ENCODE data around the gene SBF2.

Gene SBF2

DNA sequence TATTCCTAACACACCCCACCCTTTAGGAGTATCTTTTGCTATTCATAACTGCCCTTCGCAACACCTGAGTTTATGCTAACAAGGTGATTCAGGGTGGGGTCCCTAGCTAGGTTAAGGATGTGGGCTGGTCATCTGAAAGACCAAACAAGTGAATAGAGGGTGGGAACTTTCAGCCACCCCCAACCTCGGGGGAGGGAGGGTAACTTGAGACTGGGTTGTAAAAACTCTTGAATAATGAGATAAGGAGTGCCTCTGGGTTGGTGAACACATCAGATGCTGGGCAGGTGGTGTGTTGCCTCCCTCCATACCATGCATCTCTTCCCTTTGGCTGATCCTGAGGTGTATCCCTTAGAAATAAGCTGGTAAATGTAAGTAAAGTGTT is 518.6 kb downstream of the SBF2 start:
- no peak for TF ChIP-seq EZH2phosphoT487 (IDR thresholded peaks at IDR 0.05; ENCODE audit: borderline replicate concordance, low read length)
- TF ChIP-seq, protein P1, sequence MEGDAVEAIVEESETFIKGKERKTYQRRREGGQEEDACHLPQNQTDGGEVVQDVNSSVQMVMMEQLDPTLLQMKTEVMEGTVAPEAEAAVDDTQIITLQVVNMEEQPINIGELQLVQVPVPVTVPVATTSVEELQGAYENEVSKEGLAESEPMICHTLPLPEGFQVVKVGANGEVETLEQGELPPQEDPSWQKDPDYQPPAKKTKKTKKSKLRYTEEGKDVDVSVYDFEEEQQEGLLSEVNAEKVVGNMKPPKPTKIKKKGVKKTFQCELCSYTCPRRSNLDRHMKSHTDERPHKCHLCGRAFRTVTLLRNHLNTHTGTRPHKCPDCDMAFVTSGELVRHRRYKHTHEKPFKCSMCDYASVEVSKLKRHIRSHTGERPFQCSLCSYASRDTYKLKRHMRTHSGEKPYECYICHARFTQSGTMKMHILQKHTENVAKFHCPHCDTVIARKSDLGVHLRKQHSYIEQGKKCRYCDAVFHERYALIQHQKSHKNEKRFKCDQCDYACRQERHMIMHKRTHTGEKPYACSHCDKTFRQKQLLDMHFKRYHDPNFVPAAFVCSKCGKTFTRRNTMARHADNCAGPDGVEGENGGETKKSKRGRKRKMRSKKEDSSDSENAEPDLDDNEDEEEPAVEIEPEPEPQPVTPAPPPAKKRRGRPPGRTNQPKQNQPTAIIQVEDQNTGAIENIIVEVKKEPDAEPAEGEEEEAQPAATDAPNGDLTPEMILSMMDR (IDR thresholded peaks at IDR 0.05; ENCODE audit: low read depth, low read length, poor library complexity, severe bottlenecking), result no peak
- Histone ChIP-seq H3K27ac (ENCODE audit: low read depth, low read length) (no peak overlapping the region), H3F3A (ENCODE audit: control insufficient read depth, insufficient read depth) (no peaks in the 10 kb centered on the region), H3K36me3 (ENCODE audit: control insufficient read depth, low read length) (no peaks in the 10 kb centered on the region), H3K9me2 (replicated peaks; ENCODE audit: control insufficient read depth, low read length) (no peaks in the 10 kb centered on the region), H3K4me3 (ENCODE audit: low read length) (no peak overlapping the region), H4K20me1 (ENCODE audit: control insufficient read depth, insufficient read depth, low read depth, low read length) (no peaks in the 10 kb centered on the region), H3K4me2 (ENCODE audit: low read length) (no peak overlapping the region), H3K27me3 (ENCODE audit: control insufficient read depth, low read length) (no peaks in the 10 kb centered on the region), H3K4me1 (ENCODE audit: control insufficient read depth, low read length) (no peaks in the 10 kb centered on the region), H3K79me2 (ENCODE audit: control insufficient read depth, low read length) (peaks cover 8% of the 10 kb centered on the region), H3K9me3 (ENCODE audit: control insufficient read depth, insufficient read depth, low read length) (no peaks in the 10 kb centered on the region)

DNA sequence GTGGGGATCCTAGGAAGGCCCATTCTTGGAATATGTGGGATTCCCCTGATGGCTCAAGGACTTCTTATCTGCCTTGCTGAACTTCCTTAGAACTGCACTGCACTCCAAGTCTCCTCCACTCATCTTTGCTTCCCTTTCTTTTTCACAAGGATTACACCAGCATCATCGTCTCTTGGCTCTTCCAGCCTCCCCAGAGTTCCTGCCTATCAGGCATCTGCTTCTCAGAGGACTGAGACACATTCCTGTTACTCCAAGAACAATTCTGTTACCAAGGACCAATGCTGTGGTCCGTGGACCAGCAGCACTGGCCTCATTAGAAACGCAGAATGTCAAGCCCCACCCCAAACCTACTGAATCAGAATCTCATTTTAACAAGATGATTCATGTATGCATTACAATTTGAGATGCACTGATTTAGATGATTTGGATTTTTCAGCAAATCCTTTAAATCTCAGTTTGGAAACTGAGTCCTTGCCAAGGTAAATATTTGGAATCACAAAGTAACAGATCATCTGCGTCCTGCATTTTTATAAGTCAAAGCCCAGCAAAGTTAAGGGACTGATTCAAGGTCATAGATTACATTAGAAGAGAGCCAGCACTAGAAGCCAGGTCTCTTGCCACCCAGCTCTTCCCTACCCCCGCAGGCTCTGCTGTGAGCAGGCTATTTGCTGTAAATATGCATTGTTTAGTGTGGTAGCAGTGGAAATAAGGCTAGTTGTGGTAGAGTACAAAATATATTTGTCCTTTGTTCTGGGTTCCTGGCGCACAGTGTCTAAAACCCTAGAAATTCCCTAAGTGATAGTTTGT is 519.2 kb downstream of the SBF2 start:
- Histone ChIP-seq H3K9me3 (ENCODE audit: control insufficient read depth, insufficient read depth, low read length) (no peaks in the 10 kb centered on the region), H3K4me1 (ENCODE audit: control insufficient read depth, low read length) (no peaks in the 10 kb centered on the region), H3F3A (ENCODE audit: control insufficient read depth, insufficient read depth) (no peaks in the 10 kb centered on the region), H3K4me2 (ENCODE audit: low read length) (no peak overlapping the region), H3K9me2 (replicated peaks; ENCODE audit: control insufficient read depth, low read length) (no peaks in the 10 kb centered on the region), H3K79me2 (ENCODE audit: control insufficient read depth, low read length) (peaks cover 8% of the 10 kb centered on the region), H3K4me3 (ENCODE audit: low read length) (no peak overlapping the region), H4K20me1 (ENCODE audit: control insufficient read depth, insufficient read depth, low read depth, low read length) (no peaks in the 10 kb centered on the region), H3K27ac (ENCODE audit: low read depth, low read length) (no peak overlapping the region), H3K36me3 (ENCODE audit: control insufficient read depth, low read length) (no peaks in the 10 kb centered on the region), H3K27me3 (ENCODE audit: control insufficient read depth, low read length) (no peaks in the 10 kb centered on the region)
- TF ChIP-seq, protein P1 (IDR thresholded peaks at IDR 0.05; ENCODE audit: low read depth, low read length, poor library complexity, severe bottlenecking), result no peak
- TF ChIP-seq EZH2phosphoT487 (IDR thresholded peaks at IDR 0.05; ENCODE audit: borderline replicate concordance, low read length), result no peak

DNA sequence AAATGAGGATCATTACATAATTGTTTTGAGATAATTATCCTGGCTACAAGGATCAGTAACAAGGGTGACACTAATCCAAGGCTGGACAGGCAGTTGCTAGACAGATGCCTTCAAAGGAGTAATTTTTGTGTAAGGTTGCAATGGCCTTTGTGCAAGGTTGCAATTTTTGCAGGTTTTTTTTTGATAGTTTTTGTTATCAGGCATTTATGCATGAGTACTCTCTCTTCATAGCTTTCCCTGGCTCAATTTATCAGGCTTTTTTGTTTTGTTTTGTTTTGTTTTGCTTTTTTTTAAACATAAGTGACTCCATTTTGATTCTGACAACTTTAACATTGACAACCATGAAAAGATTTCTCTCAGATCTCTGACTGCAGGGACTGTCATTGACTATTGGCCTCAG is 519.9 kb downstream of the SBF2 start:
- Histone ChIP-seq H3K4me1 (ENCODE audit: control insufficient read depth, low read length) (no peaks in the 10 kb centered on the region), H3K4me3 (ENCODE audit: low read length) (no peak overlapping the region), H3K9me2 (replicated peaks; ENCODE audit: control insufficient read depth, low read length) (no peaks in the 10 kb centered on the region), H3K4me2 (ENCODE audit: low read length) (no peak overlapping the region), H3K79me2 (ENCODE audit: control insufficient read depth, low read length) (peaks cover 8% of the 10 kb centered on the region), H4K20me1 (ENCODE audit: control insufficient read depth, insufficient read depth, low read depth, low read length) (no peaks in the 10 kb centered on the region), H3K27ac (ENCODE audit: low read depth, low read length) (no peak overlapping the region), H3K27me3 (ENCODE audit: control insufficient read depth, low read length) (no peaks in the 10 kb centered on the region), H3F3A (ENCODE audit: control insufficient read depth, insufficient read depth) (no peaks in the 10 kb centered on the region), H3K36me3 (ENCODE audit: control insufficient read depth, low read length) (no peaks in the 10 kb centered on the region), H3K9me3 (ENCODE audit: control insufficient read depth, insufficient read depth, low read length) (no peaks in the 10 kb centered on the region)
- TF ChIP-seq EZH2phosphoT487 (IDR thresholded peaks at IDR 0.05; ENCODE audit: borderline replicate concordance, low read length), result no peak
- TF ChIP-seq, protein P1 (IDR thresholded peaks at IDR 0.05; ENCODE audit: low read depth, low read length, poor library complexity, severe bottlenecking), result no peak
